GM12872 (cell line): Measurements from ENCODE around the gene ASPN.

Experiments used
- CTCF ChIP-seq: IDR thresholded peaks from 3 replicates; pipeline ENCODE4 v1.5.1; 2011; ENCODE audit warnings: low read depth, mild to moderate bottlenecking, low read length, moderate library complexity; ENCODE audit not compliant: insufficient read depth

Gene ASPN

GRCh38 chr9:92522983-92523970 lies 41.0 kb upstream of the ASPN start:
- TF ChIP-seq CTCF: no peak

GRCh38 chr9:92520837-92521236 lies 38.5 kb upstream of the ASPN start:
- no peak for TF ChIP-seq CTCF

GRCh38 chr9:92518199-92518598 lies 35.9 kb upstream of the ASPN start:
- no peak for TF ChIP-seq CTCF

GRCh38 chr9:92517046-92517445 lies 34.7 kb upstream of the ASPN start:
- TF ChIP-seq CTCF: no peak

- no peak for TF ChIP-seq CTCF
Measured at GRCh38 chr9:92516521-92516920, 34.2 kb upstream of the ASPN start.

GRCh38 chr9:92514635-92515034 lies 32.3 kb upstream of the ASPN start:
- no peak for TF ChIP-seq CTCF

- no peak for TF ChIP-seq CTCF
Measured at GRCh38 chr9:92513349-92513748, 31.0 kb upstream of the ASPN start.
